ENCODE data around the gene IGSF9B. TPM values are rescaled to one million over a fixed set of nuclear protein-coding genes. Genes with fewer than 3 reads are reported as not detected.

IGSF9B gene
- polyA plus RNA-seq, 1 donor (not counting 4 experiments of a cell fraction or from before 2014, with no cell fraction given): 0.66 TPM

- Histone ChIP-seq H3K9ac (ENCODE audit: control insufficient read depth, extremely low read depth, insufficient read depth, low read length) (no peak overlapping the region), H3K4me1 (ENCODE audit: control insufficient read depth, extremely low read depth, insufficient read depth, low read length) (peaks cover 5% of the 10 kb centered on the region), H3K4me3 (ENCODE audit: control insufficient read depth in 2 of 3, extremely low read depth in 1 of 3, insufficient read depth in 2 of 3, low read depth in 1 of 3, low read length in 3 of 3) (no peak overlapping the region), H3K79me2 (ENCODE audit: control insufficient read depth, insufficient read depth, low read length) (no peaks in the 10 kb centered on the region), H3K27me3 (ENCODE audit: control insufficient read depth, extremely low read depth, insufficient read depth, low read length) (no peaks in the 10 kb centered on the region), H3K9me3 (ENCODE audit: control insufficient read depth, low read depth, low read length) (peaks cover 4% of the 10 kb centered on the region), H4K20me1 (ENCODE audit: control insufficient read depth, extremely low read depth, insufficient read depth, low read length) (no peaks in the 10 kb centered on the region), H3K9me1 (ENCODE audit: control insufficient read depth, extremely low read depth, insufficient read depth, low read length) (no peaks in the 10 kb centered on the region), H2AFZ (ENCODE audit: control insufficient read depth, low read length) (no peak overlapping the region), H3K27ac (ENCODE audit: control insufficient read depth, insufficient read depth, low read length) (no peak overlapping the region), H3K4me2 (ENCODE audit: control insufficient read depth, extremely low read depth, insufficient read depth, low read depth, low read length) (no peak overlapping the region), H3K36me3 (ENCODE audit: control insufficient read depth in 2 of 2, extremely low read depth in 1 of 2, insufficient read depth in 2 of 2, low read length in 2 of 2) (no peaks in the 10 kb centered on the region)
- dilution Hi-C loops (cut with MboI; ENCODE audit: extremely low pct_ligation_motif_present, low sequenced_read_pairs): no loop called here
- DNase-seq (ENCODE audit: low read depth, low spot score): no peak
- TF ChIP-seq EZH2 (IDR thresholded peaks at IDR 0.05; ENCODE audit: low read length): no peak
- TF ChIP-seq CTCF (optimal IDR thresholded peaks at IDR 0.05 in 1 of 3, IDR thresholded peaks at IDR 0.05 in 1 of 3, conservative IDR thresholded peaks at IDR 0.05 in 1 of 3; ENCODE audit: extremely low read depth in 1 of 3, insufficient read depth in 2 of 3, low read length in 3 of 3): no peak
- FAIRE-seq: no peak
These were observed 16.7 kb downstream of the IGSF9B start for GRCh38 chr11:133940034-133940433.

- H3K9ac ChIP-seq (ENCODE audit: control insufficient read depth, extremely low read depth, insufficient read depth, low read length): no peak overlapping the region
- no peak overlapping the region for H3K27ac ChIP-seq (ENCODE audit: control insufficient read depth, insufficient read depth, low read length)
- H3K27me3 ChIP-seq (ENCODE audit: control insufficient read depth, extremely low read depth, insufficient read depth, low read length): no peaks in the 10 kb centered on the region
- peaks cover 5% of the 10 kb centered on the region for H3K4me1 ChIP-seq (ENCODE audit: control insufficient read depth, extremely low read depth, insufficient read depth, low read length)
- H3K4me3 ChIP-seq (ENCODE audit: control insufficient read depth in 2 of 3, extremely low read depth in 1 of 3, insufficient read depth in 2 of 3, low read depth in 1 of 3, low read length in 3 of 3): no peak overlapping the region
- H3K9me1 ChIP-seq (ENCODE audit: control insufficient read depth, extremely low read depth, insufficient read depth, low read length): no peaks in the 10 kb centered on the region
- FAIRE-seq (no peak), DNase-seq (ENCODE audit: low read depth, low spot score) (no peak)
- no peaks in the 10 kb centered on the region for H3K79me2 ChIP-seq (ENCODE audit: control insufficient read depth, insufficient read depth, low read length)
- peaks cover 4% of the 10 kb centered on the region for H3K9me3 ChIP-seq (ENCODE audit: control insufficient read depth, low read depth, low read length)
- no peaks in the 10 kb centered on the region for H4K20me1 ChIP-seq (ENCODE audit: control insufficient read depth, extremely low read depth, insufficient read depth, low read length)
- dilution Hi-C loops (cut with MboI; ENCODE audit: extremely low pct_ligation_motif_present, low sequenced_read_pairs): no loop called here
- H3K4me2 ChIP-seq (ENCODE audit: control insufficient read depth, extremely low read depth, insufficient read depth, low read depth, low read length): no peak overlapping the region
- TF ChIP-seq EZH2 (IDR thresholded peaks at IDR 0.05; ENCODE audit: low read length): no peak
- TF ChIP-seq CTCF (optimal IDR thresholded peaks at IDR 0.05 in 1 of 3, IDR thresholded peaks at IDR 0.05 in 1 of 3, conservative IDR thresholded peaks at IDR 0.05 in 1 of 3; ENCODE audit: extremely low read depth in 1 of 3, insufficient read depth in 2 of 3, low read length in 3 of 3): no peak
- H3K36me3 ChIP-seq (ENCODE audit: control insufficient read depth in 2 of 2, extremely low read depth in 1 of 2, insufficient read depth in 2 of 2, low read length in 2 of 2): no peaks in the 10 kb centered on the region
- H2AFZ ChIP-seq (ENCODE audit: control insufficient read depth, low read length): no peak overlapping the region
These were observed 17.2 kb downstream of the IGSF9B start for GRCh38 chr11:133939558-133939957.

Measured in keratinocyte (primary cell).